Activated T-helper 17 cell treated with anti-CD3 and anti-CD28 coated beads, Interleukin-2, amount 50 U/mL, for 72 hours (primary cell): ENCODE measurements around the gene NSUN6. TPM values are rescaled to one million over a fixed set of nuclear protein-coding genes. Genes with fewer than 3 reads are reported as not detected.
"Not testable (repeated sequence)": the region's sequence is repeated elsewhere in the genome, so short reads cannot be mapped to it uniquely, and the experiment has no call there.

Experiments
- ATAC-seq: fragments of 150-1000 bp; cut with Tn5 transposase; replicated peaks from 2 replicates; pipeline ENCODE4 v1.10.0; 2021; ENCODE audit warnings: mild to moderate bottlenecking, moderate library complexity
- H3K27ac Mint-ChIP-seq: one replicate; pipeline ENCODE4 v1.8.0; 2022; ENCODE audit warnings: mixed read lengths
- H3K27me3 Mint-ChIP-seq: one replicate; pipeline ENCODE4 v1.8.0; 2022; ENCODE audit warnings: mixed read lengths
- H3K36me3 Mint-ChIP-seq: one replicate; pipeline ENCODE4 v1.8.0; 2022; ENCODE audit warnings: low read depth, mild to moderate bottlenecking, mixed read lengths
- H3K4me1 Mint-ChIP-seq: one replicate; pipeline ENCODE4 v1.8.0; 2022; ENCODE audit warnings: mixed read lengths
- H3K4me3 Mint-ChIP-seq: one replicate; pipeline ENCODE4 v1.8.0; 2022; ENCODE audit warnings: mild to moderate bottlenecking, mixed read lengths
- H3K9me3 Mint-ChIP-seq: one replicate; pipeline ENCODE4 v1.8.0; 2022; ENCODE audit warnings: mixed read lengths
- total RNA-seq, 2 donors: library from RNA; stranded (reverse); gene quantifications; one replicate each; pipeline ENCODE4 v1.2.3, GENCODE V29; 2022

Gene NSUN6
- total RNA-seq, 2 donors from 2014 or later = 16.5 to 25.4 TPM

- Mint-ChIP-seq H3K36me3 (peaks cover 8% of the 10 kb centered on the region), H3K9me3 (no peaks in the 10 kb centered on the region), H3K27me3 (no peaks in the 10 kb centered on the region), H3K4me3 (no peak overlapping the region), H3K4me1 (no peaks in the 10 kb centered on the region), H3K27ac (no peak overlapping the region)
- ATAC-seq = no peak
Measured at GRCh38 chr10:18571076-18571475, 80.3 kb downstream of the NSUN6 start.

GRCh38 chr10:18570386-18570785, 81.0 kb downstream of the NSUN6 start:
- not testable (repeated sequence) for H3K4me1 Mint-ChIP-seq, H3K9me3 Mint-ChIP-seq, ATAC-seq, H3K4me3 Mint-ChIP-seq, H3K27me3 Mint-ChIP-seq, H3K27ac Mint-ChIP-seq, H3K36me3 Mint-ChIP-seq

- no peaks in the 10 kb centered on the region for H3K4me1 Mint-ChIP-seq
- no peak for ATAC-seq
- H3K4me3 Mint-ChIP-seq = no peak overlapping the region
- no peaks in the 10 kb centered on the region for H3K27me3 Mint-ChIP-seq
- no peaks in the 10 kb centered on the region for H3K9me3 Mint-ChIP-seq
- H3K36me3 Mint-ChIP-seq = no peaks in the 10 kb centered on the region
- no peak overlapping the region for H3K27ac Mint-ChIP-seq
Measured at GRCh38 chr10:18567343-18567856, 84.0 kb downstream of the NSUN6 start.

GRCh38 chr10:18566177-18566576, 85.2 kb downstream of the NSUN6 start:
- no peak for ATAC-seq
- H3K4me3 Mint-ChIP-seq = no peak overlapping the region
- no peaks in the 10 kb centered on the region for H3K9me3 Mint-ChIP-seq
- no peaks in the 10 kb centered on the region for H3K4me1 Mint-ChIP-seq
- no peak overlapping the region for H3K27ac Mint-ChIP-seq
- H3K36me3 Mint-ChIP-seq = no peaks in the 10 kb centered on the region
- no peaks in the 10 kb centered on the region for H3K27me3 Mint-ChIP-seq

- H3K27ac Mint-ChIP-seq = no peak overlapping the region
- no peak overlapping the region for H3K4me3 Mint-ChIP-seq
- H3K9me3 Mint-ChIP-seq = no peaks in the 10 kb centered on the region
Measured at GRCh38 chr10:18565006-18565405, 86.4 kb downstream of the NSUN6 start.

GRCh38 chr10:18563003-18563726, 88.2 kb downstream of the NSUN6 start:
- Mint-ChIP-seq H3K9me3 (no peaks in the 10 kb centered on the region), H3K27ac (no peak overlapping the region), H3K27me3 (no peaks in the 10 kb centered on the region), H3K4me3 (no peak overlapping the region), H3K36me3 (no peaks in the 10 kb centered on the region), H3K4me1 (no peaks in the 10 kb centered on the region)
- ATAC-seq = no peak

More at GRCh38 chr10:18565006-18565405, 86.4 kb downstream of the NSUN6 start:
- no peaks in the 10 kb centered on the region for H3K27me3 Mint-ChIP-seq
- no peaks in the 10 kb centered on the region for H3K4me1 Mint-ChIP-seq
- no peaks in the 10 kb centered on the region for H3K36me3 Mint-ChIP-seq
- no peak for ATAC-seq

GRCh38 chr10:18561861-18562551, 89.4 kb downstream of the NSUN6 start:
- Mint-ChIP-seq H3K27me3 (no peaks in the 10 kb centered on the region), H3K36me3 (no peaks in the 10 kb centered on the region), H3K27ac (no peak overlapping the region), H3K9me3 (no peaks in the 10 kb centered on the region), H3K4me1 (no peaks in the 10 kb centered on the region), H3K4me3 (no peak overlapping the region)
- no peak for ATAC-seq

GRCh38 chr10:18557960-18558359, 93.4 kb downstream of the NSUN6 start:
- no peaks in the 10 kb centered on the region for H3K4me1 Mint-ChIP-seq
- ATAC-seq = no peak
- H3K27ac Mint-ChIP-seq = no peak overlapping the region
- no peaks in the 10 kb centered on the region for H3K27me3 Mint-ChIP-seq
- no peaks in the 10 kb centered on the region for H3K9me3 Mint-ChIP-seq
- no peak overlapping the region for H3K4me3 Mint-ChIP-seq
- no peaks in the 10 kb centered on the region for H3K36me3 Mint-ChIP-seq

- Mint-ChIP-seq H3K4me1 (no peaks in the 10 kb centered on the region), H3K27ac (no peak overlapping the region), H3K9me3 (no peaks in the 10 kb centered on the region), H3K36me3 (no peaks in the 10 kb centered on the region), H3K4me3 (no peak overlapping the region), H3K27me3 (no peaks in the 10 kb centered on the region)
- no peak for ATAC-seq
Measured at GRCh38 chr10:18556522-18557147, 94.8 kb downstream of the NSUN6 start.

- Mint-ChIP-seq H3K9me3 (no peaks in the 10 kb centered on the region), H3K4me3 (no peak overlapping the region), H3K4me1 (no peaks in the 10 kb centered on the region), H3K27me3 (no peaks in the 10 kb centered on the region), H3K27ac (no peak overlapping the region), H3K36me3 (peaks cover 12% of the 10 kb centered on the region)
- ATAC-seq = no peak
Measured at GRCh38 chr10:18554479-18554878, 96.9 kb downstream of the NSUN6 start.

GRCh38 chr10:18551473-18551872, 99.9 kb downstream of the NSUN6 start:
- Mint-ChIP-seq H3K27me3 (no peaks in the 10 kb centered on the region), H3K4me1 (no peaks in the 10 kb centered on the region), H3K9me3 (no peaks in the 10 kb centered on the region), H3K4me3 (no peak overlapping the region), H3K27ac (no peak overlapping the region), H3K36me3 (peaks cover 41% of the 10 kb centered on the region)
- no peak for ATAC-seq

GRCh38 chr10:18549105-18549504, 102.3 kb downstream of the NSUN6 start:
- ATAC-seq = no peak
- peaks cover 64% of the 10 kb centered on the region for H3K36me3 Mint-ChIP-seq
- H3K27ac Mint-ChIP-seq = no peak overlapping the region
- no peaks in the 10 kb centered on the region for H3K27me3 Mint-ChIP-seq
- H3K4me3 Mint-ChIP-seq = no peak overlapping the region
- H3K9me3 Mint-ChIP-seq = no peaks in the 10 kb centered on the region
- no peaks in the 10 kb centered on the region for H3K4me1 Mint-ChIP-seq

GRCh38 chr10:18545621-18546305, 105.6 kb downstream of the NSUN6 start:
- H3K27me3 Mint-ChIP-seq = no peaks in the 10 kb centered on the region
- no peaks in the 10 kb centered on the region for H3K4me1 Mint-ChIP-seq
- no peak overlapping the region for H3K4me3 Mint-ChIP-seq
- no peak for ATAC-seq
- no peaks in the 10 kb centered on the region for H3K9me3 Mint-ChIP-seq
- H3K36me3 Mint-ChIP-seq = peaks cover 93% of the 10 kb centered on the region
- no peak overlapping the region for H3K27ac Mint-ChIP-seq

GRCh38 chr10:18542832-18543231, 108.6 kb downstream of the NSUN6 start:
- H3K36me3 Mint-ChIP-seq = peaks cover 89% of the 10 kb centered on the region
- no peaks in the 10 kb centered on the region for H3K4me1 Mint-ChIP-seq
- no peak overlapping the region for H3K27ac Mint-ChIP-seq
- no peak overlapping the region for H3K4me3 Mint-ChIP-seq
- H3K27me3 Mint-ChIP-seq = no peaks in the 10 kb centered on the region
- no peaks in the 10 kb centered on the region for H3K9me3 Mint-ChIP-seq
- no peak for ATAC-seq
